OCI-LY1 (cell line): ENCODE data around the gene DEPDC5.

Experiments
- CTCF ChIP-seq: fragments of 200-600 bp; sonication (generic), shearing (Covaris generic); IDR thresholded peaks from 2 replicates; pipeline ENCODE4 v1.5.1; 2017; ENCODE audit warnings: mild to moderate bottlenecking, antibody characterized with exemption, low read length, moderate library complexity, mixed read lengths
- EZH2 ChIP-seq: fragments of 200-600 bp; sonication (generic), shearing (Covaris generic); IDR thresholded peaks from 2 replicates; pipeline ENCODE4 v1.8.0; 2017; ENCODE audit warnings: borderline replicate concordance, mixed run types, mild to moderate bottlenecking, antibody characterized with exemption, low read length, moderate library complexity, mixed read lengths

GRCh38 chr22:31943978-31944699 lies 190.3 kb downstream of the DEPDC5 start, which contains the start of gene YWHAH:
- TF ChIP-seq CTCF: no peak
- no peak for TF ChIP-seq EZH2
